Airway epithelial cell (primary cell): ENCODE results near the gene PAK5. TPM values are rescaled to one million over a fixed set of nuclear protein-coding genes. Genes with fewer than 3 reads are reported as not detected.

Experiments used
- total RNA-seq: library from RNA; depleted of rRNA; stranded (reverse); fragments of >200 nt; gene quantifications from 2 replicates; pipeline ENCODE4 v1.2.3, GENCODE V29; 2015

Gene PAK5
- total RNA-seq, result 0.14 and 0.21 TPM in 2 replicates

GRCh38 chr20:9838378-9839295, at the start of gene PAK5:
Gene PAK5, minus strand, starts transcription at chr20:9839076. Its CDS starts 194,748 bp downstream, at chr20:9644328.

GRCh38 chr20:9514461-9515213, 324.2 kb downstream of the PAK5 start, which contains the start of gene LAMP5:
Gene LAMP5, plus strand, starts transcription at chr20:9514590. Its CDS starts 263 bp downstream, at chr20:9514853.

Other genes starting within 250 kb of the PAK5 start
- 6.6 and 9.0 TPM in 2 replicates for gene ANKEF1, start 195.9 kb upstream of the PAK5 start, total RNA-seq